ENCODE data around the gene CHRNE.

CHRNE gene

DNA sequence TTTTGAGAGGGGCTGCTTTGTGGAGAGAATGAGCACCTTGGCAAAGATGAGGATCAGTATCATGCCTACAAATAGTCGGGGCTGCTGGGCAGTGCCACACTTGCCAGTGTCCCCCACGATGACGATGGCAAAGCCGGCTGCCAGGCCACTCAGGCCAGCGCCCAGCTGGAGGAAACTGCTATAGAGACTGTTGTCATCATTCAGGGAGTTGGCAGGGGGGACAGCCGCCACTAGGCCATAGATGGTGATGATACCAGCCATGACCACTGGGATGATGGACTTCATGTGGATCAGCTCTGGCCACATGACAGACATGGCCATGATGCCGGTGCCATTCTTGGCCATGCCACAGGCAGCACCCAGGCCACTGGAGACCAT lies 46.0 kb downstream of the CHRNE start:
- H3K36me3 ChIP-seq (replicated peaks), result no peaks in the 10 kb centered on the region

GRCh38 chr17:4856271-4856936 lies 46.5 kb downstream of the CHRNE start:
- DNase-seq (ENCODE audit: low spot score in 2 of 2), result no peak
- in situ Hi-C loops (cut with MboI; ENCODE audit: low sequenced_read_pairs), result no loop called here
- Histone ChIP-seq H3K36me3 (replicated peaks) (no peaks in the 10 kb centered on the region), H3K4me1 (peaks cover 3% of the 10 kb centered on the region; the same call in 1 of the 2 replicates), H3K27me3 (ENCODE audit: low read depth) (no peaks in the 10 kb centered on the region), H3K4me3 (no peak overlapping the region), H3K9me3 (no peaks in the 10 kb centered on the region)

More for the DNA sequence above, 46.0 kb downstream of the CHRNE start:
- DNase-seq (ENCODE audit: low spot score in 2 of 2), result no peak
- Histone ChIP-seq H3K27me3 (ENCODE audit: low read depth) (no peaks in the 10 kb centered on the region), H3K9me3 (no peaks in the 10 kb centered on the region), H3K4me3 (no peak overlapping the region), H3K4me1 (peaks cover 3% of the 10 kb centered on the region; the same call in 1 of the 2 replicates)
- in situ Hi-C loops (cut with MboI; ENCODE audit: low sequenced_read_pairs), result no loop called here

DNA sequence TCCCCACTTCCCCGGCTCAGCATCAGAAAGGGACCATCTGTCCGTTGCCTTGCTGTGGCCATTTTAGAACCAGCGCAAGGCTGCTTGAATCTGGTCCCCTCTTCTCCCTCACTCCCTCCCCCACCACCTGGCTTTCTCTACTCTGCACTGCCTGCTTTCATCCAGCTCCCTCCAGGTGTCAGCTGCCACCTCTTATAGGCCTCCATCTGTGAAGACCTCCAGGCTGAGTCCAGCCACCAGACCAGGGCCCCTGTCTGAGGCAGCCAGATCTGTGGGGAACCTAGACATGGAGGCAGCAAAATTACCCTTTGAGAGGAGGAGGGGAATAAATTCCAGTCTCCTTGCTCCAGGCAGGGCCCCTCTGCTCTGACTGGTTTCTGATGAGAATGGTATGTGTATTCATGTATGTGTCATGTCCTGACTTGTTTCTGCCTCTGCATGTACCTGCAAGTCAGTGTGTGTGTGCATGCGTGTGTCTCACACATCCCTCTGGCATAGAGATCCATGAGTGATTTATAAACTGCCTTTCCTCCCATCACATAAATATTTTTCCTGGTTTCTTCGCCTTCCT lies 48.7 kb downstream of the CHRNE start:
- no peak for DNase-seq (ENCODE audit: low spot score in 2 of 2)
- Histone ChIP-seq H3K4me1 (peaks cover 3% of the 10 kb centered on the region; the same call in 1 of the 2 replicates), H3K9me3 (no peaks in the 10 kb centered on the region), H3K36me3 (replicated peaks) (no peaks in the 10 kb centered on the region), H3K27me3 (ENCODE audit: low read depth) (no peaks in the 10 kb centered on the region), H3K4me3 (no peak overlapping the region)
- in situ Hi-C loops (cut with MboI; ENCODE audit: low sequenced_read_pairs), result no loop called here

GRCh38 chr17:4853208-4853671 lies 49.7 kb downstream of the CHRNE start:
- H3K9me3 ChIP-seq, result no peaks in the 10 kb centered on the region
- H3K27me3 ChIP-seq (ENCODE audit: low read depth), result no peaks in the 10 kb centered on the region
- no peak for DNase-seq (ENCODE audit: low spot score in 2 of 2)
- in situ Hi-C loops (cut with MboI; ENCODE audit: low sequenced_read_pairs), result no loop called here
- H3K36me3 ChIP-seq (replicated peaks), result no peaks in the 10 kb centered on the region
- peaks cover 6% of the 10 kb centered on the region; the same call in 1 of the 2 replicates for H3K4me1 ChIP-seq
- H3K4me3 ChIP-seq, result no peak overlapping the region

DNA sequence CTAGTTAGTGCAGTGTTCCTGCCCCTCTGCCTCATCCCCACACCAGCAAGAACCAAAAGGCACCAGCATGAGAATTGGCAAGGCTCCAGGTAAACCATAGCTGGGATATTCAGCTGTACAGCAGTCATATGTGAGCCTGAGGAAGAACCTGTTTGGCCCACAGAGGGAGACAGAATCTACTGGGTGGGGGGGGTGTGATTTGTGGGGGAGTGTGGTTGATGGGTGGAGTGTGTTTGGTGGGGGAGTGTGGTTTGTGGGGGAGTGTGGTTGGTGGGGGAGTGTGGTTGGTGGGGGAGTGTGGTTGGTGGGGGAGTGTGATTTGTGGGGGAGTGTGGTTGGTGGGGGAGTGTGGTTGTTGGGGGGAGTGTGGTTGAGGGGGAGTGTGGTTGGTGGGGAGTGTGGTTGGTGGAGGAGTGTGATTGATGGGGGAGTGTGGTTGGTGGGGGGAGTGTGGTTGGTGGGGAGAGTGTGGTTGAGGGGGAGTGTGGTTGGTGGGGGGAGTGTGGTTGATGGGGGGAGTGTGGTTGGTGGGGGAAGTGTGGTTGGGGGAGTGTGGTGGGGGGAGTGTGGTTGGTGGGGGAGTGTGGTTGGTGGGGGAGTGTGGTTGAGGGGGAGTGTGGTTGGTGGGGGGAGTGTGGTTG lies 50.2 kb downstream of the CHRNE start:
- DNase-seq (ENCODE audit: low spot score in 2 of 2), result peak in 1 of 2 experiments; percentile 25
- no peaks in the 10 kb centered on the region for H3K9me3 ChIP-seq
- in situ Hi-C loops (cut with MboI; ENCODE audit: low sequenced_read_pairs), result no loop called here
- no peaks in the 10 kb centered on the region for H3K27me3 ChIP-seq (ENCODE audit: low read depth)
- peaks cover 3% of the 10 kb centered on the region; the same call in 1 of the 2 replicates for H3K4me1 ChIP-seq
- no peak overlapping the region for H3K4me3 ChIP-seq
- H3K36me3 ChIP-seq (replicated peaks), result no peaks in the 10 kb centered on the region

DNA sequence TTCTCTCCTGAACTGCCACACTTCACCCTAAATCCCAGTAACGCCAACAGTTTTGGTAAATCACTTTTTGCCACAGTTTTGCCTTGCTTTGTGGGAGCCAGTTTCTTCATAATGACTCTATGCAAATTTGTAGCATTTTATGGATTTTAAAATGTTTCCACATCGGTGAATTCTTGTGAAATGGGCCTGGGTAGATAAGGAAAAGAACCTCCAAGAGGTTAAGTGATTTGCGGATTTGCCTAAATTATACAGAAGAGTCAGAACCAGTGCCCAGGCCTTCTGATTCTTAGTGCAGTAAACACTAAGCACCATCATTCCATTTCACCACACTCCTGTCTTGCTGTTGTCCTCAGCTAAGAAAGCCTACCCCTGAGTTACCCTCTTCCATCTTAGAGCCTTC lies 51.8 kb downstream of the CHRNE start:
- no peak overlapping the region for H3K4me3 ChIP-seq
- H3K4me1 ChIP-seq, result peaks cover 3% of the 10 kb centered on the region; the same call in 1 of the 2 replicates
- no peaks in the 10 kb centered on the region for H3K36me3 ChIP-seq (replicated peaks)
- no peaks in the 10 kb centered on the region for H3K9me3 ChIP-seq
- H3K27me3 ChIP-seq (ENCODE audit: low read depth), result no peaks in the 10 kb centered on the region
- no peak for DNase-seq (ENCODE audit: low spot score in 2 of 2)
- in situ Hi-C loops (cut with MboI; ENCODE audit: low sequenced_read_pairs), result no loop called here

DNA sequence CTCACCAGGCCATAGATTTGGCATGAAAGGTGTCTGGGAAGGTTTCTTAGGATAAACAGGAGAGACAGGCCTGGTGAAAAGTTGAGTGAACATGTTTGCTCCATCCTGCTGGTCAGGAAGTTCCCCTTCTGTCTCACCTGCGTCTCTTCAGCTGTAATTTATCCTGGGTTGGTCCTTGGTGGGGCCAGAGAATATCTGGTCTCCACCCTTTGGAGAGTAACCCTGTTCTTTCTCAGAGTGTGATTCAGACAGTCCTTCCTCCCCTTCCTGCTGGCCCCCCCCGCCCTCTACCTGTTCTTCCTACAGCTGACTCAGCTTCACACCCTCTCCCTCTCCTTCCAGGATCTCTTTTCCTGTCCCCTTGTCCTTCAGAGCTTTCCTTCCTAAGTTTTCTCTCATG lies 52.7 kb downstream of the CHRNE start:
- Histone ChIP-seq H3K9me3 (no peaks in the 10 kb centered on the region), H3K4me3 (no peak overlapping the region), H3K27me3 (ENCODE audit: low read depth) (no peaks in the 10 kb centered on the region), H3K4me1 (peaks cover 3% of the 10 kb centered on the region; the same call in 1 of the 2 replicates), H3K36me3 (replicated peaks) (no peaks in the 10 kb centered on the region)
- in situ Hi-C loops (cut with MboI; ENCODE audit: low sequenced_read_pairs), result no loop called here
- no peak for DNase-seq (ENCODE audit: low spot score in 2 of 2)

GRCh38 chr17:4849011-4849536 lies 53.8 kb downstream of the CHRNE start:
- in situ Hi-C loops (cut with MboI; ENCODE audit: low sequenced_read_pairs), result no loop called here
- Histone ChIP-seq H3K4me1 (peaks cover 6% of the 10 kb centered on the region), H3K36me3 (replicated peaks) (no peaks in the 10 kb centered on the region), H3K4me3 (no peak overlapping the region), H3K27me3 (ENCODE audit: low read depth) (no peaks in the 10 kb centered on the region), H3K9me3 (no peaks in the 10 kb centered on the region)
- DNase-seq (ENCODE audit: low spot score in 2 of 2), result peak in 1 of 2 experiments; percentile 29
